Stomach smooth muscle (tissue), 2 donors: Measurements from ENCODE around the gene ATXN1.
"Not testable (repeated sequence)": the region's sequence is repeated elsewhere in the genome, so short reads cannot be mapped to it uniquely, and the experiment has no call there.

Experiments used
- H3K27ac ChIP-seq: one replicate; pipeline ENCODE4 v1.7.0; 2013; ENCODE audit warnings: mild to moderate bottlenecking, low read length, inconsistent platforms
- H3K27me3 ChIP-seq, 2 donors: one replicate each; pipeline ENCODE4 v1.7.0; 2013; ENCODE audit warnings: low read length in 2 of 2; ENCODE audit not compliant: insufficient read depth in 2 of 2, control insufficient read depth in 1 of 2
- H3K36me3 ChIP-seq, 2 donors: one replicate each; pipeline ENCODE4 v1.7.0; 2013; ENCODE audit warnings: low read length in 2 of 2; ENCODE audit not compliant: control insufficient read depth in 2 of 2, insufficient read depth in 2 of 2
- H3K4me1 ChIP-seq: one replicate; pipeline ENCODE4 v1.7.0; 2013; ENCODE audit warnings: low read length; ENCODE audit not compliant: control insufficient read depth, insufficient read depth
- H3K4me3 ChIP-seq, 2 donors: one replicate each; pipeline ENCODE4 v1.7.0; 2013; ENCODE audit warnings: low read length in 2 of 2
- H3K9ac ChIP-seq, 2 donors: one replicate each; pipeline ENCODE4 v1.7.0; 2013; ENCODE audit warnings: low read length in 2 of 2, mild to moderate bottlenecking in 1 of 2
- H3K9me3 ChIP-seq, 2 donors: one replicate each; pipeline ENCODE4 v1.7.0; 2013; ENCODE audit warnings: low read length in 2 of 2; ENCODE audit not compliant: control insufficient read depth in 2 of 2
- donor health status: healthy.
- donor health status: Pancreatic carcinoma.

Gene ATXN1

GRCh38 chr6:16800942-16801341, 39.7 kb upstream of the ATXN1 start:
- Histone ChIP-seq H3K36me3 (no peaks in the 10 kb centered on the region), H3K4me1 (peaks cover 29% of the 10 kb centered on the region), H3K9ac (no peak overlapping the region), H3K27me3 (no peaks in the 10 kb centered on the region), H3K4me3 (no peak overlapping the region), H3K9me3 (no peaks in the 10 kb centered on the region), H3K27ac (peak overlapping the region; percentile 31)

- Histone ChIP-seq H3K9ac (no peak overlapping the region), H3K27ac (no peak overlapping the region), H3K9me3 (no peaks in the 10 kb centered on the region), H3K36me3 (no peaks in the 10 kb centered on the region), H3K4me1 (peaks cover 26% of the 10 kb centered on the region), H3K27me3 (no peaks in the 10 kb centered on the region), H3K4me3 (no peak overlapping the region)
These were observed 39.1 kb upstream of the ATXN1 start for GRCh38 chr6:16800341-16800740.

- H3K4me3 ChIP-seq = no peak overlapping the region
- H3K4me1 ChIP-seq = peaks cover 19% of the 10 kb centered on the region
- H3K27me3 ChIP-seq = no peaks in the 10 kb centered on the region
These were observed 38.3 kb upstream of the ATXN1 start for GRCh38 chr6:16799279-16800193.

GRCh38 chr6:16793828-16794412, 32.7 kb upstream of the ATXN1 start:
- Histone ChIP-seq H3K9ac (no peak overlapping the region), H3K27ac (no peak overlapping the region), H3K27me3 (no peaks in the 10 kb centered on the region), H3K9me3 (no peaks in the 10 kb centered on the region), H3K36me3 (no peaks in the 10 kb centered on the region), H3K4me1 (no peaks in the 10 kb centered on the region), H3K4me3 (no peak overlapping the region)

More at GRCh38 chr6:16799279-16800193, 38.3 kb upstream of the ATXN1 start:
- no peak overlapping the region for H3K27ac ChIP-seq
- no peak overlapping the region for H3K9ac ChIP-seq
- H3K36me3 ChIP-seq = no peaks in the 10 kb centered on the region
- no peaks in the 10 kb centered on the region for H3K9me3 ChIP-seq

- Histone ChIP-seq H3K4me3 (no peak overlapping the region), H3K36me3 (no peaks in the 10 kb centered on the region), H3K9ac (no peak overlapping the region), H3K27me3 (peaks cover 0 to 2% of the 10 kb centered on the region in 2 donors), H3K4me1 (no peaks in the 10 kb centered on the region), H3K9me3 (no peaks in the 10 kb centered on the region), H3K27ac (no peak overlapping the region)
These were observed 28.2 kb upstream of the ATXN1 start for GRCh38 chr6:16789329-16790038.

- Histone ChIP-seq H3K27ac (no peak overlapping the region), H3K9ac (no peak overlapping the region)
These were observed 25.9 kb upstream of the ATXN1 start for GRCh38 chr6:16787128-16787682.

GRCh38 chr6:16785496-16785895, 24.2 kb upstream of the ATXN1 start:
- Histone ChIP-seq H3K4me3 (no peak overlapping the region), H3K4me1 (peaks cover 9% of the 10 kb centered on the region), H3K9me3 (no peaks in the 10 kb centered on the region), H3K27me3 (peaks cover 0 to 2% of the 10 kb centered on the region in 2 donors), H3K9ac (no peak overlapping the region), H3K27ac (no peak overlapping the region), H3K36me3 (no peaks in the 10 kb centered on the region)

More at GRCh38 chr6:16787128-16787682, 25.9 kb upstream of the ATXN1 start:
- no peaks in the 10 kb centered on the region for H3K9me3 ChIP-seq
- H3K4me3 ChIP-seq = no peak overlapping the region
- H3K36me3 ChIP-seq = no peaks in the 10 kb centered on the region
- H3K27me3 ChIP-seq = peaks cover 0 to 2% of the 10 kb centered on the region in 2 donors
- H3K4me1 ChIP-seq = no peaks in the 10 kb centered on the region

GRCh38 chr6:16784957-16785356, 23.7 kb upstream of the ATXN1 start:
- not testable (repeated sequence) for H3K4me1 ChIP-seq, H3K9ac ChIP-seq, H3K36me3 ChIP-seq, H3K9me3 ChIP-seq, H3K4me3 ChIP-seq, H3K27me3 ChIP-seq, H3K27ac ChIP-seq

GRCh38 chr6:16783952-16784565, 22.8 kb upstream of the ATXN1 start:
- H3K4me1 ChIP-seq = peaks cover 9% of the 10 kb centered on the region
- H3K27ac ChIP-seq = no peak overlapping the region

GRCh38 chr6:16783509-16783908, 22.2 kb upstream of the ATXN1 start:
- Histone ChIP-seq H3K4me1 (peaks cover 9% of the 10 kb centered on the region), H3K27me3 (peaks cover 0 to 2% of the 10 kb centered on the region in 2 donors), H3K36me3 (no peaks in the 10 kb centered on the region), H3K4me3 (no peak overlapping the region), H3K9me3 (no peaks in the 10 kb centered on the region), H3K9ac (no peak overlapping the region), H3K27ac (no peak overlapping the region)

More at GRCh38 chr6:16783952-16784565, 22.8 kb upstream of the ATXN1 start:
- Histone ChIP-seq H3K27me3 (peaks cover 0 to 2% of the 10 kb centered on the region in 2 donors), H3K9ac (no peak overlapping the region), H3K4me3 (no peak overlapping the region), H3K36me3 (no peaks in the 10 kb centered on the region), H3K9me3 (no peaks in the 10 kb centered on the region)
